Heart left ventricle (tissue), 16 donors: Measurements from ENCODE around the gene ACTR3C. TPM values are rescaled to one million over a fixed set of nuclear protein-coding genes. Genes with fewer than 3 reads are reported as not detected.
"Not testable (repeated sequence)": the region's sequence is repeated elsewhere in the genome, so short reads cannot be mapped to it uniquely, and the experiment has no call there.

Experiments used
- ATAC-seq, 4 donors: fragments of 200-7000 bp; cut with Tn5 transposase; one replicate each; pipeline ENCODE4 v1.9.1; 2020 to 2022; ENCODE audit warnings: moderate library complexity in 4 of 4, mild to moderate bottlenecking in 3 of 4, moderate number of reproducible peaks in 1 of 4
- DNase-seq, 5 donors: peaks; one replicate each; pipeline ENCODE4 v3.0.0-alpha.2; 2020
- H3K27ac ChIP-seq, 12 donors: fragments of 200-600 bp; sonication (generic) in 4 of 12; one replicate each; pipeline versions ENCODE4 v1.5.0 to v1.8.0; 2016 to 2022; ENCODE audit warnings: mild to moderate bottlenecking in 2 of 12
- H3K27me3 ChIP-seq, 9 donors: fragments of 200-600 bp; sonication (generic) in 2 of 9; one replicate each; pipeline versions ENCODE4 v1.5.1 to v1.8.0; 2016 to 2022; ENCODE audit warnings: mild to moderate bottlenecking in 3 of 9
- H3K36me3 ChIP-seq, 9 donors: fragments of 200-600 bp; sonication (generic) in 2 of 9; one replicate each; pipeline versions ENCODE4 v1.5.0 to v1.8.0; 2018 to 2022; ENCODE audit warnings: mild to moderate bottlenecking in 2 of 9
- H3K4me1 ChIP-seq, 12 donors: fragments of 200-600 bp; sonication (generic) in 4 of 12; one replicate each; pipeline versions ENCODE4 v1.5.0 to v1.8.0; 2016 to 2022; ENCODE audit warnings: mild to moderate bottlenecking in 3 of 12
- H3K4me3 ChIP-seq, 12 donors: fragments of 200-600 bp; sonication (generic) in 4 of 12; one replicate each; pipeline versions ENCODE4 v1.5.0 to v1.8.0; 2017 to 2022; ENCODE audit warnings: mild to moderate bottlenecking in 9 of 12, moderate library complexity in 4 of 12
- H3K9me3 ChIP-seq, 12 donors: fragments of 200-600 bp; sonication (generic) in 4 of 12; one replicate each; pipeline versions ENCODE4 v1.5.0 to v1.8.0; 2016 to 2022; ENCODE audit warnings: mild to moderate bottlenecking in 1 of 12
- WGBS, 4 donors: extraction: QIAGEN DNeasy Blood & Tissue Kit in 2 of 4; methylation state at CpG; one replicate each; pipeline versions ENCODE4 v1.1.5 to v1.1.7; 2013 to 2018; 5-methylcytosine and 5-hydroxymethylcytosine counted together
- intact Hi-C, 10 donors: fragments of 100-400 bp; cut with DNase I; formaldehyde crosslinking; loops; one replicate each; pipeline versions ENCODE4 v1.11.1 to v1.14.2; 2022
- polyA plus RNA-seq, 2 donors: library from polyadenylated mRNA; stranded (reverse); fragments of 200-250 nt; gene quantifications; one replicate each; pipeline ENCODE4 v1.2.3, GENCODE V29; 2013
- total RNA-seq, 9 donors: library from RNA; depleted of rRNA in 2 of 9; stranded (reverse); fragments of >200 nt in 2 of 9; fragmentation: NEBNext Ultra II Directional in 3 of 9; extraction: Animal tissue kit (Norgen Biotek cat#: 25700) in 3 of 9; gene quantifications; one replicate each; pipeline versions ENCODE4 v1.1.0 to v1.2.4, GENCODE V29; 2016 to 2023
- TF ChIP-seq, protein P1 (sequence below), 12 donors: fragments of 200-600 bp; sonication (generic) in 4 of 12; IDR thresholded peaks; one replicate each; pipeline versions ENCODE4 v1.5.0 to v1.8.0; 2018 to 2022; ENCODE audit warnings: antibody characterized with exemption in 12 of 12, mild to moderate bottlenecking in 5 of 12
- donor health status: ischemic (EF 13 %, LVEDD 7.1; RV severe dilation, severe dysfunction).
- donor health status: healthy with polysubstance abuse.
- donor health status: DM: no; HTN: yes; CAD: no.
- donor health status: DM: no; HTN: no; CAD: no.
- donor health status: ischemic (EF 25% LVEDD 6.9; RV normal size, moderate dysfunction).
- donor health status: ischemic (EF 25% LVEDD 5.7; RV mildly dilated, moderate dysfunction).
- donor health status: healthy.
- donor health status: DM: yes; HTN: yes; CAD: no.
- donor health status: ischemic (EF 35%, LVEDD 5.7; RV mildly dilated, moderate dysfunction).
- donor health status: nonischemic (EF 11% LVEDD 7.7; RV severe dilation, severe dysfunction).
- donor health status: DM: yes; HTN: yes; CAD: no.
- donor health status: PGD.
- donor health status: ischemic (EF 29% LVEDD 5.4; RV normal size, mild dysfunction).
- donor health status: nonischemic (EF 23%, LVEDD 6.1; RV moderate dilation, normal function).

ACTR3C gene
- total and polyA plus RNA-seq, 11 donors: 1.6 to 5.9 (median 3.7) TPM

DNA sequence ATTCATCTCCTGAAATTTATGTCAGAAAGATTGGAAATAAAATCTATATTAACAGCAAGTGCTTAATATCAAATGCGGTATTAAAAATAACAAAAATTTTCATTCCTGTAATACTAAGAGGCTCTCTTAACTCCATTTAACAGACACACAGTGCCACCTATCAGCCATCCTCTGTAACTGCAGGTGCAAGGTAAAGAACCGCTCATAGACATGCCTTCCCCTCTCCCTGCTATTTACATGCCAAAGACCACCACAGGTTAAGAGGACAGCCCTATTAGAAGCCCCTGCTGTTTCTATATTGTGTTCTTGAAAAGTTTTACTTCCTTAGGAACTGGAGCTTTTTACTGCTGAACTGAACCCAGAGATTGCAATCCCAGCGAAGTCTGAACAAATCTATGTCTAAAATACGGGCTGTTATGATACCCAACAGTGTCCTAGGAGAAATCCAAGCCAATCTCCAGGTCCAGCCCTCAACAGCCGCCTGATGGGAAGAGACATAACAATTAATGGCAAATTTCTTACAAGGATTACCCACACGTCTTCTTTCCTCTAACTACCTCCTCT is 47.1 kb downstream of the ACTR3C start:
- intact Hi-C loops: loop anchor here in 3 of 10 donors (10.0 kb wide), 3 partner anchors 221 to 471 kb away; no protein-coding TSS in a partner anchor
- DNase-seq, H3K36me3 ChIP-seq, H3K9me3 ChIP-seq, H3K4me3 ChIP-seq, H3K27me3 ChIP-seq, H3K27ac ChIP-seq, H3K4me1 ChIP-seq: not testable (repeated sequence)
- TF ChIP-seq, protein P1, sequence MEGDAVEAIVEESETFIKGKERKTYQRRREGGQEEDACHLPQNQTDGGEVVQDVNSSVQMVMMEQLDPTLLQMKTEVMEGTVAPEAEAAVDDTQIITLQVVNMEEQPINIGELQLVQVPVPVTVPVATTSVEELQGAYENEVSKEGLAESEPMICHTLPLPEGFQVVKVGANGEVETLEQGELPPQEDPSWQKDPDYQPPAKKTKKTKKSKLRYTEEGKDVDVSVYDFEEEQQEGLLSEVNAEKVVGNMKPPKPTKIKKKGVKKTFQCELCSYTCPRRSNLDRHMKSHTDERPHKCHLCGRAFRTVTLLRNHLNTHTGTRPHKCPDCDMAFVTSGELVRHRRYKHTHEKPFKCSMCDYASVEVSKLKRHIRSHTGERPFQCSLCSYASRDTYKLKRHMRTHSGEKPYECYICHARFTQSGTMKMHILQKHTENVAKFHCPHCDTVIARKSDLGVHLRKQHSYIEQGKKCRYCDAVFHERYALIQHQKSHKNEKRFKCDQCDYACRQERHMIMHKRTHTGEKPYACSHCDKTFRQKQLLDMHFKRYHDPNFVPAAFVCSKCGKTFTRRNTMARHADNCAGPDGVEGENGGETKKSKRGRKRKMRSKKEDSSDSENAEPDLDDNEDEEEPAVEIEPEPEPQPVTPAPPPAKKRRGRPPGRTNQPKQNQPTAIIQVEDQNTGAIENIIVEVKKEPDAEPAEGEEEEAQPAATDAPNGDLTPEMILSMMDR (IDR thresholded peaks at IDR 0.05): peak; percentile 64 to 79 (median 74)
- peak in 3 of 4 donors; percentile 54 to 75 (median 69) for ATAC-seq
- WGBS, 4 donors: 47 to 53% (median 51%) methylated on average over 6 of the region's 6 CpGs

DNA sequence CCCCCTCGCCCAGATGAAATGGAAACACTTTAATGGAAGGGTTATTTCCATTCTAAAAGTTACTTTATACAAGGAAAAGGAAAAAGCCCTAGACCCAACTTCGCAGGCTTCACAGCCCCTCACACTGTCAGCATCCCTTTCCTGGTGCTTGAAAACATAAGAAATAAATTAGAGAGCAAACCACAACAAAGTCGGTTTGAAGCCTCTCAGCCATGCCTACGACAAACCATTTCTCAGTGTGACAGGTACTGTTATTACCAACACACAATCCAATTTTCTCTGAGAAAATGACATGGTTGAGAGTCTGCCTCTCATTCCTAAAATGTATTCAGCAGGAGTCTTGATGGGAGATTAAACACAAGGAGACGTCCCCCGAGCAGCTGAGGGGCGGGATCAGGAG is 51.4 kb downstream of the ACTR3C start:
- not testable (repeated sequence) for H3K27ac ChIP-seq, H3K4me3 ChIP-seq, H3K27me3 ChIP-seq, DNase-seq, H3K9me3 ChIP-seq, H3K4me1 ChIP-seq, H3K36me3 ChIP-seq, ATAC-seq
- 77 to 88% (median 81%) methylated on average over 4 to 6 of the region's 7 CpGs for WGBS, 4 donors
- intact Hi-C loops: loop anchor here in 3 of 10 donors (10.0 kb wide), 3 partner anchors 217 to 467 kb away; no protein-coding TSS in a partner anchor

DNA sequence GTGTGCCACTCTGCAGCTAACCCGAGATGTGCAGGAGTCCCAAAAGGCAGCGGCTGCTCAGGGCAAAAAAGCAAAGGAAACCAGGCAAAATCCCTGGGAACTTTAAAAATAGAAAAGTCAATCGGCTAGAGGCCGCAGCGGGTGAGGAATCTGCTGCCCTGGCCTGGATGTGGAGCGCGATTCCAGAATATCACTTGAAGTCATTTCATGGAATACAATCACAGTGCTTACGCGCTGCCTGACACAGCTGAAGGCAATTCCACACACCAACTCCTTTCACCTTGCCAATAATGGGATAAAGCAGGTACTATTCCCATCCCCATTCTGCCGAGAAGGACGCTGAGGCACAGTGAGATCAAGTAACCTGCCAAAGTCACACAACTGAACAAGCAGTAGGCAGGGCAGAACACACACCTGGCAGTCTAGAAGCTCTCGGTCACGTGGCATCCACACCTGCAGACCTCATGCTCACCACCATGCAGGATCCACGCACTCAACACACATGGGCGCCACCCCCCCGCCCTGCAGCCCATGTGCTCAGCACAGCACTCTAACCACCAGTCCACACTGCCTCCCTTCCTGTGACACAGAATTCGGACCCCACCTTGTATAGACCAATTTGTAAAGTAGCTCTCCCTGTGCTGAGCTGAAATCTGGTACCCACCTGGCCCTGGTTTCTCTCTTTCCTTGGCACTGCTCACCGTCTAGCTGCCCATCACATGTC is 53.1 kb downstream of the ACTR3C start:
- H3K27me3 ChIP-seq, DNase-seq, H3K4me3 ChIP-seq, H3K9me3 ChIP-seq, H3K27ac ChIP-seq, ATAC-seq, H3K4me1 ChIP-seq, H3K36me3 ChIP-seq: not testable (repeated sequence)
- 78 to 91% (median 88%) methylated on average over 2 to 10 of the region's 18 CpGs for WGBS, 4 donors
- intact Hi-C loops: loop anchor here in 3 of 10 donors (10.0 kb wide), 3 partner anchors 215 to 465 kb away; no protein-coding TSS in a partner anchor

DNA sequence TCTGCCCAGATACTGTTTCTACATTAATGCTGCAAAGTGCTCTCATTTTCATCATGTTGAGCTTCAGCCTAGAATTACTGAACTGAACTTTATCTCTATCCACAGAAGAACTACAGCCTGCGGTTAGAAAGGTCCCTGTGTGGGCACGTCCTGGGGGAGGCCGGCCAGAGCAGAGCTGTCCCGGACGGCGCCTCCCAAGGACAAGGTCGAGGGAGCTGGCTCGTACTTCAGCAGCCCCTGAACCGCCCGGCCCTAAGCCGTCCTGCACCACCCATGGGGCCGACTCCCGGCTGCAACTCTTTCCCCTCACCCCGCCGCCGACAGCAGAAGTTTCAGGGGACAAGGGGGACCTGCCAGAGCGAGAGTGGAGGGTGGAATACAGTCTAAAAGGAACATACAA is 54.5 kb downstream of the ACTR3C start:
- H3K27ac ChIP-seq, H3K4me3 ChIP-seq, H3K36me3 ChIP-seq, DNase-seq, intact Hi-C loops, H3K4me1 ChIP-seq, ATAC-seq, H3K27me3 ChIP-seq, H3K9me3 ChIP-seq: not testable (repeated sequence)
- WGBS, 4 donors: no CpG with 5 or more reads among the region's 17 CpGs

DNA sequence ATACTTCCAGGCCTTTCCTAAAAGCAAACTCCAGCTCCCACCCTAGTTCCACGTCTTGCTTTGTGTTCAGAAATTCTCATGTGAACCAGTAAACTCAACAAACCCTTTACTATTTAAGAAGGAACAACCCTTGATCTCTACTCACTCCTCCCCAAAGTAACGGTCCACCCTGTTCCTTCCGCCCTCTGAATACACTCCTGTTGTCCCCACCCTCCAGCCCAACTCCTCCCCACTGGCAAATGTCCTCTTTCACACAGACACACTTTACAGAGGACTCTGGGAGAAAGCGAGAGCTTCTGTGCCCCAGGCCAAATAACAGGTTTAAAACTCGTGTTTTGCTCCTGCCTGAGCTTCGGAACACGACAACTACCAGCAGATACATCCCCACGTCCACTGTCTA is 55.1 kb downstream of the ACTR3C start:
- H3K27ac ChIP-seq, H3K9me3 ChIP-seq, H3K4me1 ChIP-seq, intact Hi-C loops, H3K27me3 ChIP-seq, DNase-seq, H3K4me3 ChIP-seq, H3K36me3 ChIP-seq: not testable (repeated sequence)
- peak in 1 of 4 donors; percentile 34 for ATAC-seq
- 50 to 70% (median 59%) methylated on average over 1 of the region's 8 CpGs; no CpG with 5 or more reads in 1 of the 4 donors for WGBS, 4 donors

DNA sequence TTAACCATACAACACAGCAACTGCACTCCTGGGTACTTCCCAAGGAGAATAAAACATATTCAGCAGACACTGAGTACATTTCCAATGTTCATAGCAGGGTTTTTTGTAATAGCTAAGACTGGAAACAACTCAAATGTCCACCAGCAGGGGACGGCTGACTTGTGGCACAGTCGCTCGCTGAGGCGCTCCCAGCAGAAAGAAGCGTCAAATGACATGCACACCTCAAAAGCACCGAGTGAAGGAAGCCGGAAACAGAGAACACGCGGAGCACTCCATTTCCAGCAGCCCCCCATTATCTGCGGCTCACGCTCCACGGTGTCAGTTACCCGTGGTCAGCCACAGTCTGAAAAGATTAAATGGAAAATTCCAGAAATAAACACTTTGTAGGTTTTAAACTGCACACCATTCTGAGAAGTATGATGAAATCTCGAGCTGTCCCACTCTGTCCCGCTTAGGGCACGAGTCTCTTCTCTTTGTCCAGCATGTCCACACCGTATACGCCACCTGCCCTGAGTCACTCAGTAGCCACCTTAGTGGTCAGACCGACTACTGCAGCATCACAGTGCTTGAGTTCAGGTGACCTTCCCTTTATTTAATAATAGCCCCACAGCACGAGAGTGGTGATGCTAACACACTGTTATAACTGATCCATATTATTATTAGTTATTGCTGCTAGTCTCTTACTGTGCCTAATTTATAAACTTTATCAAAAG is 56.2 kb downstream of the ACTR3C start:
- intact Hi-C loops, H3K9me3 ChIP-seq, H3K27me3 ChIP-seq, H3K4me3 ChIP-seq, ATAC-seq, H3K4me1 ChIP-seq, DNase-seq, H3K36me3 ChIP-seq, H3K27ac ChIP-seq: not testable (repeated sequence)
- 74 to 81% (median 79%) methylated on average over 17 to 20 of the region's 20 CpGs for WGBS, 4 donors

DNA sequence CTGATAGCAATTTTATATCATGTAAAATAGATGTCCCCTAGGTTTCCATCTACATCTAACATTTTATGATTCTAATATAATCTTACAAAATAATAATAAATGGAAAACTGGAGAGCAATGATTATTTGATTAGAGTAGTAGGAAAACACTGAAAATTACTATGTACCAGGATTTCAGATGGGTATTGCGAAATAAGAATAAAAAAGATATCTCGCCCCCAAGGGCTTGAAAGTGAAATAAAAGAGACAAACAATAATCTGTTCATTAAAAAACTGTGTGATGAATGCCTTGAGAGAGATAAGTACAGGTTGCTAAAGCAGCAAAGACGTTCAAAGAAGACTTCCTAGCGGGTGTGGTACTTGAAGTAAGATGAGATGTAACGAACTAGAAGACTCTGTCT is 60.7 kb downstream of the ACTR3C start:
- H3K27ac ChIP-seq, H3K9me3 ChIP-seq, H3K27me3 ChIP-seq, intact Hi-C loops, H3K4me3 ChIP-seq, H3K36me3 ChIP-seq, ATAC-seq, H3K4me1 ChIP-seq, DNase-seq: not testable (repeated sequence)
- 78 to 84% (median 81%) methylated on average over 5 of the region's 5 CpGs for WGBS, 4 donors

DNA sequence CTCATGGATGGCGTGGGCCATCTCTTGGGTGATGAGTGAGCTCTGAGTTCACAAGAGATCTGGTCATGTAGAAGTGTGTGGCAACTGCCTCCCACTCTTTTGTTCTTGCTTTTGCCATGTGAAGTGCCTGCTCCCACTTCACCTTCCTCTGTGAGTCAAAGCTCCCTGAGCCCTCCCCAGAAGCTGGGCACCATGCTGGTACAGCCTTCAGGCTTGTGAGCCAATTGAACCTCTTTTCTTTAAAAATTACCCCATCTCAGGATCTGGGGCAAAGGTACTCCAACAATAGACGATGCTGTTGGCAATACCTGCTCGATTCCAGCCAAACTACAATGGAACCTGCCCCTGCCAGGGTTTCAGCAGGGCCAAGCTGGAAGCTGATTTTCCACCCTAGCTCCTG is 75.6 kb downstream of the ACTR3C start:
- H3K27ac ChIP-seq, ATAC-seq: not testable (repeated sequence)
- WGBS, 4 donors: 88 to 91% (median 90%) methylated on average over 2 of the region's 3 CpGs

DNA sequence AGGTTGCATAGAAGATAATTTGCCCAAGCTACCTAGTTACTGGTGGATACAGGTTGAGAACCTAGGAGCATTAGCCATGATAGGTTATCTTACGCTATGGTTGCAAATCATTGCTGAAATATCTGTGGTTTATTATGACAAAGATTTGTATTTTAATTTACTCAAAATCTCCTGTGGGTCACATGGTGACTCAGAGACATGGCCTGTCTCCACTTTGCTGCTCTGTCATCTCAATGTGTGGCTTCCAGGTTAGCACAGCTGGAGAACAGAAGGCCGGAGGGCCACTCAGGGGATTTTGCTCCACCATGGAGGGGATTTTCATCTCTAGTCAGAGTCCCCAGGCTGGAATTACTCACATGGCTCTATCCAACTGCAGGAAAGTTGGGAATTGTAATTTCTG is 78.1 kb downstream of the ACTR3C start:
- H3K36me3 ChIP-seq, H3K27me3 ChIP-seq, intact Hi-C loops, H3K9me3 ChIP-seq, H3K4me1 ChIP-seq, H3K27ac ChIP-seq, H3K4me3 ChIP-seq, DNase-seq, ATAC-seq: not testable (repeated sequence)
- WGBS, 4 donors: 75 to 100% (median 88%) methylated on average over 1 to 2 of the region's 2 CpGs

More for the DNA sequence above, 75.6 kb downstream of the ACTR3C start:
- H3K4me3 ChIP-seq, H3K27me3 ChIP-seq, H3K9me3 ChIP-seq, H3K4me1 ChIP-seq, DNase-seq, H3K36me3 ChIP-seq, intact Hi-C loops: not testable (repeated sequence)

DNA sequence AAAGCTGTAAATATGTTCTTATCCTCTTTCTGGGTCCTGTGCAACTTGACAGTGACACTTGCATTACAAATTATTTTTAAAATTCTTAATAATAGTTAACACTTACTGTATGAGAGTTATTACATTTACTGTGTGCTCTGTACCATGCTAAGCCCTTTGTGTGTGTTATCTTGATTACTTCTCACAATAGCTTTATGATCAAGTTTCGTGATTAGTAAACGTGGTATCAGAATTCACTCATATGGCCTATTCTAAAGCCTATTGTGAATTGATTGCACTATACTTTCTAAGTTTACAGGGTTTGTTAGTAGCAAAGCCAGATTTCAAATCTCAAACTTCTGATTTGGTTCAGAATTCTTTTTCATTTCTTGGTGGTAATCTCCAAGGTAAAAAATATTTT is 80.4 kb downstream of the ACTR3C start:
- H3K9me3 ChIP-seq, ATAC-seq, H3K27ac ChIP-seq, H3K4me3 ChIP-seq, intact Hi-C loops, H3K36me3 ChIP-seq, DNase-seq, H3K27me3 ChIP-seq, H3K4me1 ChIP-seq: not testable (repeated sequence)
- WGBS, 4 donors: 69 to 75% (median 72%) methylated on average over 2 of the region's 2 CpGs
